MM.1S (cell line): ENCODE results near the gene EID2B.

Source experiments
- CTCF ChIP-seq: fragments of 300-600 bp; sonication (generic); IDR thresholded peaks from 2 replicates; pipeline ENCODE4 v1.5.1; 2016; ENCODE audit warnings: antibody characterized with exemption, low read length, mixed read lengths
- EZH2 ChIP-seq: fragments of 300-600 bp; sonication (generic); optimal IDR thresholded peaks from 2 replicates; pipeline ENCODE3; 2017; ENCODE audit warnings: low read depth, mild to moderate bottlenecking, antibody characterized with exemption, low read length, mixed read lengths
- EZH2phosphoT487 ChIP-seq: fragments of 300-600 bp; sonication (generic); IDR thresholded peaks from 2 replicates; pipeline ENCODE4 v1.6.1; 2018; ENCODE audit warnings: antibody characterized with exemption, low read length

GRCh38 chr19:39481676-39482075 lies 51.0 kb downstream of the EID2B start:
- TF ChIP-seq CTCF (no peak), EZH2 (no peak), EZH2phosphoT487 (no peak)
